GM23338 (cell line): ENCODE results near the gene EPB41L4A. TPM values are rescaled to one million over a fixed set of nuclear protein-coding genes. Genes with fewer than 3 reads are reported as not detected.
A peak's percentile ranks its signal among the peaks of the same experiment; 100 is the strongest.

Source experiments
- ATAC-seq: fragments of 200-7000 bp; cut with Tn5 transposase; 3 replicates; pipeline ENCODE4 v1.9.1; 2020
- DNase-seq: peaks from one replicate; pipeline ENCODE4 v3.0.0-alpha.2; 2015; ENCODE audit warnings: low spot score
- H2AFZ ChIP-seq: fragments of 200-600 bp; sonication (generic); 2 replicates; pipeline ENCODE4 v1.8.0; 2016; ENCODE audit warnings: antibody characterized with exemption, mild to moderate bottlenecking, moderate library complexity
- H3F3A ChIP-seq: fragments of 200-600 bp; sonication (generic); replicated peaks from 2 replicates; pipeline ENCODE4 v1.8.0; 2017; ENCODE audit warnings: antibody characterized with exemption, mixed run types, low read depth
- H3K27ac ChIP-seq: fragments of 200-600 bp; sonication (generic); 2 replicates; pipeline ENCODE4 v1.6.1; 2016; ENCODE audit warnings: low read depth
- H3K27me3 ChIP-seq: fragments of 200-600 bp; sonication (generic); 2 replicates; pipeline ENCODE4 v1.8.0; 2016; ENCODE audit warnings: mild to moderate bottlenecking, mixed run types, moderate library complexity; ENCODE audit not compliant: insufficient read depth
- H3K36me3 ChIP-seq: fragments of 200-600 bp; sonication (generic); 2 replicates; pipeline ENCODE4 v1.8.0; 2016; ENCODE audit warnings: mild to moderate bottlenecking; ENCODE audit not compliant: insufficient read depth
- H3K4me1 ChIP-seq: fragments of 200-600 bp; sonication (generic); 2 replicates; pipeline ENCODE4 v1.8.0; 2016; ENCODE audit warnings: mild to moderate bottlenecking, moderate library complexity; ENCODE audit not compliant: insufficient read depth
- H3K4me2 ChIP-seq: fragments of 200-600 bp; sonication (generic); 2 replicates; pipeline ENCODE4 v1.7.1; 2017; ENCODE audit warnings: mixed run types
- H3K4me3 ChIP-seq: fragments of 200-600 bp; sonication (generic); 2 replicates; pipeline ENCODE4 v1.6.1; 2016; ENCODE audit warnings: mixed run types
- H3K79me2 ChIP-seq: fragments of 200-600 bp; sonication (generic); replicated peaks from 2 replicates; pipeline ENCODE4 v1.8.0; 2017; ENCODE audit warnings: mild to moderate bottlenecking; ENCODE audit not compliant: insufficient read depth
- H3K9me2 ChIP-seq: fragments of 200-600 bp; sonication (generic); 2 replicates; pipeline ENCODE4 v1.8.0; 2017; ENCODE audit not compliant: insufficient read depth
- H4K20me1 ChIP-seq: fragments of 200-600 bp; sonication (generic); replicated peaks from 2 replicates; pipeline ENCODE4 v1.8.0; 2017; ENCODE audit warnings: mild to moderate bottlenecking; ENCODE audit not compliant: insufficient read depth
- H3K27ac Mint-ChIP-seq: 2 replicates; pipeline ENCODE4 v1.8.0; 2020; ENCODE audit warnings: inconsistent platforms, mild to moderate bottlenecking, moderate library complexity, mixed read lengths
- H3K27me3 Mint-ChIP-seq: 3 replicates; pipeline ENCODE4 v1.8.0; 2022; ENCODE audit warnings: low read depth, mild to moderate bottlenecking, moderate library complexity, mixed read lengths, inconsistent platforms; ENCODE audit not compliant: insufficient read depth, poor library complexity
- H3K36me3 Mint-ChIP-seq: 3 replicates; pipeline ENCODE4 v1.8.0; 2021; ENCODE audit warnings: low read depth, mild to moderate bottlenecking, inconsistent platforms, moderate library complexity, mixed read lengths
- H3K4me1 Mint-ChIP-seq: 3 replicates; pipeline ENCODE4 v1.8.0; 2020; ENCODE audit warnings: mild to moderate bottlenecking, inconsistent platforms, mixed read lengths
- H3K4me3 Mint-ChIP-seq: 3 replicates; pipeline ENCODE4 v1.8.0; 2021; ENCODE audit warnings: moderate library complexity, mild to moderate bottlenecking, inconsistent platforms, mixed read lengths
- H3K9me3 Mint-ChIP-seq: 3 replicates; pipeline ENCODE4 v1.8.0; 2020; ENCODE audit warnings: moderate library complexity, mild to moderate bottlenecking, inconsistent platforms, mixed read lengths
- CREB1 ChIP-seq: fragments of 250-450 bp; sonication (Bioruptor Pico); IDR thresholded peaks from 2 replicates; pipeline ENCODE4 v1.5.0; 2020; ENCODE audit warnings: low read depth, mild to moderate bottlenecking, moderate library complexity
- EZH2phosphoT487 ChIP-seq: fragments of 200-600 bp; sonication (generic); IDR thresholded peaks from one replicate; pipeline ENCODE4 v1.8.1; 2018; ENCODE audit warnings: antibody characterized with exemption; ENCODE audit not compliant: unreplicated experiment
- JUNB ChIP-seq: IDR thresholded peaks from one replicate; pipeline ENCODE4 v1.6.1; 2016; ENCODE audit warnings: antibody characterized with exemption; ENCODE audit not compliant: unreplicated experiment
- NANOG ChIP-seq: IDR thresholded peaks from 2 replicates; pipeline ENCODE4 v1.6.1; 2016; ENCODE audit warnings: antibody characterized with exemption, borderline replicate concordance
- POLR2AphosphoS5 ChIP-seq: IDR thresholded peaks from 2 replicates; pipeline ENCODE4 v1.6.1; 2016; ENCODE audit warnings: antibody characterized with exemption, low read depth
- STAT1 ChIP-seq: IDR thresholded peaks from one replicate; pipeline ENCODE4 v1.6.1; 2016; ENCODE audit warnings: antibody characterized with exemption; ENCODE audit not compliant: unreplicated experiment
- ZNF114 ChIP-seq: fragments of 250-450 bp; sonication (Bioruptor Pico); IDR thresholded peaks from 2 replicates; pipeline ENCODE4 v1.5.0; 2020; ENCODE audit warnings: mild to moderate bottlenecking, moderate library complexity
- long read RNA-seq: library from polyadenylated mRNA; unstranded; transcript quantifications from one replicate; pipeline ENCODE4 v2.0.0, GENCODE V29; 2020; ENCODE audit not compliant: unreplicated experiment
- polyA plus RNA-seq: library from polyadenylated mRNA; unstranded; fragments of >200 nt; fragmentation: Nextera tagmentation; extraction: Ambion mirVana; gene quantifications from 2 replicates; pipeline ENCODE4 v1.2.1, GENCODE V29; 2016
- total RNA-seq: library from RNA; depleted of rRNA; stranded (reverse); fragments of >200 nt; shearing (Covaris generic); gene quantifications from 2 replicates; pipeline ENCODE4 v1.2.3, GENCODE V29; 2014; rRNA removed
- TF ChIP-seq, protein P1 (sequence below): IDR thresholded peaks from one replicate; pipeline ENCODE4 v1.6.1; 2018; ENCODE audit warnings: antibody characterized with exemption; ENCODE audit not compliant: unreplicated experiment
- TF ChIP-seq, protein P2 (sequence below): fragments of 250-450 bp; sonication (Bioruptor Pico); IDR thresholded peaks from 2 replicates; pipeline ENCODE4 v1.5.0; 2020; ENCODE audit warnings: mild to moderate bottlenecking, moderate library complexity
- TF ChIP-seq, protein P3 (sequence below), 2 experiments: fragments of 200-600 bp in 1 of 2; sonication (generic) in 1 of 2; conservative IDR thresholded peaks; 2 replicates each; pipeline versions ENCODE4 v1.5.1 to v1.6.1; 2016 to 2017; ENCODE audit warnings: antibody characterized with exemption in 2 of 2, low read depth in 2 of 2, mild to moderate bottlenecking in 2 of 2, moderate library complexity in 1 of 2

The EPB41L4A gene, protein sequence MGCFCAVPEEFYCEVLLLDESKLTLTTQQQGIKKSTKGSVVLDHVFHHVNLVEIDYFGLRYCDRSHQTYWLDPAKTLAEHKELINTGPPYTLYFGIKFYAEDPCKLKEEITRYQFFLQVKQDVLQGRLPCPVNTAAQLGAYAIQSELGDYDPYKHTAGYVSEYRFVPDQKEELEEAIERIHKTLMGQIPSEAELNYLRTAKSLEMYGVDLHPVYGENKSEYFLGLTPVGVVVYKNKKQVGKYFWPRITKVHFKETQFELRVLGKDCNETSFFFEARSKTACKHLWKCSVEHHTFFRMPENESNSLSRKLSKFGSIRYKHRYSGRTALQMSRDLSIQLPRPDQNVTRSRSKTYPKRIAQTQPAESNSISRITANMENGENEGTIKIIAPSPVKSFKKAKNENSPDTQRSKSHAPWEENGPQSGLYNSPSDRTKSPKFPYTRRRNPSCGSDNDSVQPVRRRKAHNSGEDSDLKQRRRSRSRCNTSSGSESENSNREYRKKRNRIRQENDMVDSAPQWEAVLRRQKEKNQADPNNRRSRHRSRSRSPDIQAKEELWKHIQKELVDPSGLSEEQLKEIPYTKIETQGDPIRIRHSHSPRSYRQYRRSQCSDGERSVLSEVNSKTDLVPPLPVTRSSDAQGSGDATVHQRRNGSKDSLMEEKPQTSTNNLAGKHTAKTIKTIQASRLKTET
- total RNA-seq (3.4 and 6.0 TPM in 2 replicates), polyA plus RNA-seq (5.7 and 6.1 TPM in 2 replicates)
- long read RNA-seq, partial matches to known transcripts, result 2 of 3 reads
- long read RNA-seq, other reads (novel, unspliced or antisense), result 1 of 3 reads

DNA sequence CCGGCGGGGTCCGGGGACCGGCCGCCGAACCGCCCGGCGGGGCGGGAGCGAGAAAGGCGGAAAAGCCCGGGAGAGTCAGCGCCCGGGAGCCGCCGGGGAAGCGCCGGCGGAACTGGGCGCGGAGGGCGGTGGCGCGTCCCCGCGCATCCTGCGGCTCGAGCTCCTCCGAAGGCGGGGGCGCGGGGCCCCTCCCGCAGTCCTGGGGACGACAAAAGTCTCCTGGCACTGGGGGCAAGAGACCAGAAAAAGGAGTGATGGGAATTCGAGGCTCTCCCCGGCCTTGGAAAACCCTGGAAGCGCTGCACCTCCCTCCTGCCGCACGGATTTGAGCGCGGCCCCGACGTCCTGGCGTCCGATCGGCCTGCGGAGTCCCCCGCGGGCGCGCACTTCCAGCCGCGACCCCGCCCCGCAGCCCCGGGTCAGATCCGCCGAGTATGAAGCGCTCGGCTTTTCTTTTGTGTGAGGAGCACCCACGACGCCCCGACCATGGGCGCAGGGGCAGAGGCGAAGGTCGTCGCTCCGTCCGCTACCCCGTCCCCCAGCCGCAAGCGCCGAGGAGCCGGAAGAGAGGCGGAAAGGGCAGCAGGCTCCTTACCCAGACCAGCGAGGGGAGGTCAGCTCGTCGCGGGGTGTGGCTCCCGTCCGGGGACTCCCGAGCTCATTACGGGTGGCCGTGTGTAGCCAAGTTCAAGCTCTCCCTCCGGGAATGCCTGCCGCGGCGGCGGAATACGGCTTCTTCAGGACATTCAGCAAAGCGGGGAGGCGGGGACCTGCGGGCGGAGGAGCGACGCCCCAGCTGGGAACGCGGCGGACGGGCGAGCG is at the start of gene EPB41L4A:
Gene EPB41L4A, minus strand, starts transcription at position 114 of the 822 bp plus-strand sequence. CDS start 238 bp downstream, outside the sequence.
- Mint-ChIP-seq H3K36me3 (no peaks in the 10 kb centered on the region), H3K4me1 (peaks cover 12% of the 10 kb centered on the region; the same call in 2 of the 3 replicates), H3K9me3 (no peaks in the 10 kb centered on the region; the same call in 1 of the 3 replicates), H3K27ac (no peak within 1 kb of the TSS), H3K4me3 (peak within 1 kb of the TSS; percentile 81), H3K27me3 (peaks cover 35% of the 10 kb centered on the region)
- no peaks in the 10 kb centered on the region for H3K79me2 ChIP-seq
- H3K4me2 ChIP-seq, result peak within 1 kb of the TSS; percentile 97
- no peaks in the 10 kb centered on the region for H3K9me2 ChIP-seq
- H3K4me3 ChIP-seq, result peak within 1 kb of the TSS; percentile 87
- no peaks in the 10 kb centered on the region for H3K36me3 ChIP-seq
- no peak within 1 kb of the TSS for H3K27ac ChIP-seq
- peaks cover 52% of the 10 kb centered on the region for H3K27me3 ChIP-seq
- H2AFZ ChIP-seq, result peak within 1 kb of the TSS; percentile 96
- H3K4me1 ChIP-seq, result 0 out of 2 replicates have a peak, but pooled peaks cover 8% of the 10 kb centered on the region
- H4K20me1 ChIP-seq, result 0 out of 2 replicates have a peak, but pooled peaks cover 6% of the 10 kb centered on the region
- ATAC-seq (peak; percentile 67), DNase-seq (peak; percentile 74)
- H3F3A ChIP-seq, result no peaks in the 10 kb centered on the region
- TF ChIP-seq CREB1 (CRISPR knock-in tag) (no peak), ZNF114 (CRISPR knock-in tag) (no peak), NANOG (no peak), STAT1 (no peak), EZH2phosphoT487 (no peak), POLR2AphosphoS5 (no peak; the same call in none of the 2 replicates), JUNB (no peak)
- TF ChIP-seq, protein P1, sequence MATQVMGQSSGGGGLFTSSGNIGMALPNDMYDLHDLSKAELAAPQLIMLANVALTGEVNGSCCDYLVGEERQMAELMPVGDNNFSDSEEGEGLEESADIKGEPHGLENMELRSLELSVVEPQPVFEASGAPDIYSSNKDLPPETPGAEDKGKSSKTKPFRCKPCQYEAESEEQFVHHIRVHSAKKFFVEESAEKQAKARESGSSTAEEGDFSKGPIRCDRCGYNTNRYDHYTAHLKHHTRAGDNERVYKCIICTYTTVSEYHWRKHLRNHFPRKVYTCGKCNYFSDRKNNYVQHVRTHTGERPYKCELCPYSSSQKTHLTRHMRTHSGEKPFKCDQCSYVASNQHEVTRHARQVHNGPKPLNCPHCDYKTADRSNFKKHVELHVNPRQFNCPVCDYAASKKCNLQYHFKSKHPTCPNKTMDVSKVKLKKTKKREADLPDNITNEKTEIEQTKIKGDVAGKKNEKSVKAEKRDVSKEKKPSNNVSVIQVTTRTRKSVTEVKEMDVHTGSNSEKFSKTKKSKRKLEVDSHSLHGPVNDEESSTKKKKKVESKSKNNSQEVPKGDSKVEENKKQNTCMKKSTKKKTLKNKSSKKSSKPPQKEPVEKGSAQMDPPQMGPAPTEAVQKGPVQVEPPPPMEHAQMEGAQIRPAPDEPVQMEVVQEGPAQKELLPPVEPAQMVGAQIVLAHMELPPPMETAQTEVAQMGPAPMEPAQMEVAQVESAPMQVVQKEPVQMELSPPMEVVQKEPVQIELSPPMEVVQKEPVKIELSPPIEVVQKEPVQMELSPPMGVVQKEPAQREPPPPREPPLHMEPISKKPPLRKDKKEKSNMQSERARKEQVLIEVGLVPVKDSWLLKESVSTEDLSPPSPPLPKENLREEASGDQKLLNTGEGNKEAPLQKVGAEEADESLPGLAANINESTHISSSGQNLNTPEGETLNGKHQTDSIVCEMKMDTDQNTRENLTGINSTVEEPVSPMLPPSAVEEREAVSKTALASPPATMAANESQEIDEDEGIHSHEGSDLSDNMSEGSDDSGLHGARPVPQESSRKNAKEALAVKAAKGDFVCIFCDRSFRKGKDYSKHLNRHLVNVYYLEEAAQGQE, result no peak
- TF ChIP-seq, protein P2, sequence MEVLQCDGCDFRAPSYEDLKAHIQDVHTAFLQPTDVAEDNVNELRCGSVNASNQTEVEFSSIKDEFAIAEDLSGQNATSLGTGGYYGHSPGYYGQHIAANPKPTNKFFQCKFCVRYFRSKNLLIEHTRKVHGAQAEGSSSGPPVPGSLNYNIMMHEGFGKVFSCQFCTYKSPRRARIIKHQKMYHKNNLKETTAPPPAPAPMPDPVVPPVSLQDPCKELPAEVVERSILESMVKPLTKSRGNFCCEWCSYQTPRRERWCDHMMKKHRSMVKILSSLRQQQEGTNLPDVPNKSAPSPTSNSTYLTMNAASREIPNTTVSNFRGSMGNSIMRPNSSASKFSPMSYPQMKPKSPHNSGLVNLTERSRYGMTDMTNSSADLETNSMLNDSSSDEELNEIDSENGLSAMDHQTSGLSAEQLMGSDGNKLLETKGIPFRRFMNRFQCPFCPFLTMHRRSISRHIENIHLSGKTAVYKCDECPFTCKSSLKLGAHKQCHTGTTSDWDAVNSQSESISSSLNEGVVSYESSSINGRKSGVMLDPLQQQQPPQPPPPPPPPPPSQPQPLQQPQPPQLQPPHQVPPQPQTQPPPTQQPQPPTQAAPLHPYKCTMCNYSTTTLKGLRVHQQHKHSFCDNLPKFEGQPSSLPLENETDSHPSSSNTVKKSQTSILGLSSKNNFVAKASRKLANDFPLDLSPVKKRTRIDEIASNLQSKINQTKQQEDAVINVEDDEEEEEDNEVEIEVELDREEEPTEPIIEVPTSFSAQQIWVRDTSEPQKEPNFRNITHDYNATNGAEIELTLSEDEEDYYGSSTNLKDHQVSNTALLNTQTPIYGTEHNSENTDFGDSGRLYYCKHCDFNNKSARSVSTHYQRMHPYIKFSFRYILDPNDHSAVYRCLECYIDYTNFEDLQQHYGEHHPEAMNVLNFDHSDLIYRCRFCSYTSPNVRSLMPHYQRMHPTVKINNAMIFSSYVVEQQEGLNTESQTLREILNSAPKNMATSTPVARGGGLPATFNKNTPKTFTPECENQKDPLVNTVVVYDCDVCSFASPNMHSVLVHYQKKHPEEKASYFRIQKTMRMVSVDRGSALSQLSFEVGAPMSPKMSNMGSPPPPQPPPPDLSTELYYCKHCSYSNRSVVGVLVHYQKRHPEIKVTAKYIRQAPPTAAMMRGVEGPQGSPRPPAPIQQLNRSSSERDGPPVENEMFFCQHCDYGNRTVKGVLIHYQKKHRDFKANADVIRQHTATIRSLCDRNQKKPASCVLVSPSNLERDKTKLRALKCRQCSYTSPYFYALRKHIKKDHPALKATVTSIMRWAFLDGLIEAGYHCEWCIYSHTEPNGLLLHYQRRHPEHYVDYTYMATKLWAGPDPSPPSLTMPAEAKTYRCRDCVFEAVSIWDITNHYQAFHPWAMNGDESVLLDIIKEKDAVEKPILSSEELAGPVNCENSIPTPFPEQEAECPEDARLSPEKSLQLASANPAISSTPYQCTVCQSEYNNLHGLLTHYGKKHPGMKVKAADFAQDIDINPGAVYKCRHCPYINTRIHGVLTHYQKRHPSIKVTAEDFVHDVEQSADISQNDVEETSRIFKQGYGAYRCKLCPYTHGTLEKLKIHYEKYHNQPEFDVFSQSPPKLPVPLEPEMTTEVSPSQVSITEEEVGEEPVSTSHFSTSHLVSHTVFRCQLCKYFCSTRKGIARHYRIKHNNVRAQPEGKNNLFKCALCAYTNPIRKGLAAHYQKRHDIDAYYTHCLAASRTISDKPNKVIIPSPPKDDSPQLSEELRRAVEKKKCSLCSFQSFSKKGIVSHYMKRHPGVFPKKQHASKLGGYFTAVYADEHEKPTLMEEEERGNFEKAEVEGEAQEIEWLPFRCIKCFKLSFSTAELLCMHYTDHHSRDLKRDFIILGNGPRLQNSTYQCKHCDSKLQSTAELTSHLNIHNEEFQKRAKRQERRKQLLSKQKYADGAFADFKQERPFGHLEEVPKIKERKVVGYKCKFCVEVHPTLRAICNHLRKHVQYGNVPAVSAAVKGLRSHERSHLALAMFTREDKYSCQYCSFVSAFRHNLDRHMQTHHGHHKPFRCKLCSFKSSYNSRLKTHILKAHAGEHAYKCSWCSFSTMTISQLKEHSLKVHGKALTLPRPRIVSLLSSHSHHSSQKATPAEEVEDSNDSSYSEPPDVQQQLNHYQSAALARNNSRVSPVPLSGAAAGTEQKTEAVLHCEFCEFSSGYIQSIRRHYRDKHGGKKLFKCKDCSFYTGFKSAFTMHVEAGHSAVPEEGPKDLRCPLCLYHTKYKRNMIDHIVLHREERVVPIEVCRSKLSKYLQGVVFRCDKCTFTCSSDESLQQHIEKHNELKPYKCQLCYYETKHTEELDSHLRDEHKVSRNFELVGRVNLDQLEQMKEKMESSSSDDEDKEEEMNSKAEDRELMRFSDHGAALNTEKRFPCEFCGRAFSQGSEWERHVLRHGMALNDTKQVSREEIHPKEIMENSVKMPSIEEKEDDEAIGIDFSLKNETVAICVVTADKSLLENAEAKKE (CRISPR knock-in tag), result no peak
- TF ChIP-seq, protein P3, sequence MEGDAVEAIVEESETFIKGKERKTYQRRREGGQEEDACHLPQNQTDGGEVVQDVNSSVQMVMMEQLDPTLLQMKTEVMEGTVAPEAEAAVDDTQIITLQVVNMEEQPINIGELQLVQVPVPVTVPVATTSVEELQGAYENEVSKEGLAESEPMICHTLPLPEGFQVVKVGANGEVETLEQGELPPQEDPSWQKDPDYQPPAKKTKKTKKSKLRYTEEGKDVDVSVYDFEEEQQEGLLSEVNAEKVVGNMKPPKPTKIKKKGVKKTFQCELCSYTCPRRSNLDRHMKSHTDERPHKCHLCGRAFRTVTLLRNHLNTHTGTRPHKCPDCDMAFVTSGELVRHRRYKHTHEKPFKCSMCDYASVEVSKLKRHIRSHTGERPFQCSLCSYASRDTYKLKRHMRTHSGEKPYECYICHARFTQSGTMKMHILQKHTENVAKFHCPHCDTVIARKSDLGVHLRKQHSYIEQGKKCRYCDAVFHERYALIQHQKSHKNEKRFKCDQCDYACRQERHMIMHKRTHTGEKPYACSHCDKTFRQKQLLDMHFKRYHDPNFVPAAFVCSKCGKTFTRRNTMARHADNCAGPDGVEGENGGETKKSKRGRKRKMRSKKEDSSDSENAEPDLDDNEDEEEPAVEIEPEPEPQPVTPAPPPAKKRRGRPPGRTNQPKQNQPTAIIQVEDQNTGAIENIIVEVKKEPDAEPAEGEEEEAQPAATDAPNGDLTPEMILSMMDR (conservative IDR thresholded peaks at IDR 0.05; ENCODE audit: low read depth in 2 of 2), result no peak
